DMS 273 treated with DMSO at 0.1 percent for 48 hours (cell line): ENCODE data around the gene EML6.

Experiments used
- DNase-seq: peaks from one replicate; lab custom pipeline; 2025; lab: John Stamatoyannopoulos, UW

Gene EML6

DNA sequence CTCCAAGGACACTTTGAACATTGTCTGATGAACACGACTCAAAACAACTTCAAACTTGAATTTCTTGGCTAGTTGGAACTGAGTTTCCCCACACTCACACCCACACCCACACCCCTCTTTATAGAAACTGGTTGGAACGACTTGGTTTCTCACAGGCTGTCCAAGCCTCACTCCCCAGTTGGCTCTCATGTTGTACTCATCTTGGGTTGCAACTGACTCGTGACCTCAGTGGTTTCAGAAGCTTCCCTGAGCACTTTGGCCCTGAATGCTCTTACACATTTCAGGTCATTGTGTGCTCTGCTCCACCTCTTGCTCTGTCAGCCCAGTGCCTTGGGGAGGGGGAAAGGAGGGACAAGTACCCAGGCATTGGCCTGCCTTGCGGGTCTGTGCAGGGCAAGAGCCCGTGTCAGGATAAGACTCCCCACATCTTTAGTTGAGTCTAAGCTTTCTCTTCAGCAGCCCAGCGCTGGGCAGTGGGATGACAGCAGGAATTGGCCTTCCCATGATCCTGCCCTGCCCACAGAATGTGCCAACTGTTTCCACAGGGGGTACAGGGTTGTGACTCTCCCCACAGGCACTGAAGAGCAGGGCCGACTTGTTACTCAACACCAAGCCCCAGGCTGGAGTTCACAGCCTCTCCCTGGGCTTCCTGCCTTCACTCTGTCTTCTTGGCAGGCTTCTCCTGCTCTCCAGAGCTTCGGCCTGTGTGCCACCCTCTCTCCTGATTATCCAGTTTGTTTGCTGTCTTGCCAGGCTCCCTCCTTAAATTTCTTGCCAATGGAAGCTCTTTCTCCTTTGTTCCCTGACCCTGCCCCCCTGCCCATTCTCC is 222.1 kb downstream of the EML6 start:
- DNase-seq, result no peak

- no peak for DNase-seq
These were observed 222.9 kb downstream of the EML6 start for GRCh38 chr2:54946220-54946805.

DNA sequence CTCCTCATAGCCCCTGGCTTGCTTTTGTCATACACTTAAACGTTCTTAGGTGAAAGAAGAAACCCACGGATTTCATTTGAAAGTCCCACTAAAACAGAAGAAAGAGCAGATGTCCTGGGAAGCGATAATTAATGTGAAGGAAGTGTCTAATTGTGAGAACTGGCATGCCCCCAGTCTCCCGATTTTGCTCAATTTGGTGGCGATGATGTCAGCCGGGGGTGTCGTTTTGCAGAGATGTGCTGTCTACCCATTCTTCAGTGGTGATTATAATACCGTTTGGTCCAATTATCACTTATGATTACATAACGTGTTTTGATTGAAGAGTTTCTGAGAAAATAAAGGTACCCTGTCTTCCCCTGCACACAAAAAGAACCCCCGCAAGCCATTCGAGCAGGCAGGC is 223.7 kb downstream of the EML6 start:
- DNase-seq, result no peak

GRCh38 chr2:54947646-54948045 is 224.2 kb downstream of the EML6 start:
- DNase-seq, result no peak

GRCh38 chr2:54948120-54948519 is 224.7 kb downstream of the EML6 start:
- DNase-seq, result no peak

- DNase-seq, result no peak
These were observed 226.0 kb downstream of the EML6 start for GRCh38 chr2:54949431-54949830.

DNA sequence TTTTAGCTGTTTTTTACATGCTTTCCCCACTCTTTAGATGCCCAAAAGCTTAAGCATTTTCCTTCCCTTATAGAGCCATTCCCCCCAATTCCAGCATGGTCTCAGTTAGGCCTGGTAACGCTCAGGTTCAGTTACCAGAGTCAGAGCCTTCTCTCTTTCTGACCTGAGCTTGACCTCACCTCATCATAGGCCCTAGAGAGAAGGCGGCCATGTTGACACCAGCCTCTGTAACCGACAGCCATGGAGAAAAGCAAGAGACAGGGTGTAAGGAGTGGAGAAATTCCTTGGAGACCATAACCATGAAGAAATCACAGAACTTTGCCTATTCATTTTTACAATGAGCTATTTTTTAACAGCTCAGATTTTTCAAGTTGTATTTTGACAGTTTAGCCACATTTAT is 227.3 kb downstream of the EML6 start:
- DNase-seq, result no peak

- no peak for DNase-seq
These were observed 229.0 kb downstream of the EML6 start for GRCh38 chr2:54952425-54952824.

DNA sequence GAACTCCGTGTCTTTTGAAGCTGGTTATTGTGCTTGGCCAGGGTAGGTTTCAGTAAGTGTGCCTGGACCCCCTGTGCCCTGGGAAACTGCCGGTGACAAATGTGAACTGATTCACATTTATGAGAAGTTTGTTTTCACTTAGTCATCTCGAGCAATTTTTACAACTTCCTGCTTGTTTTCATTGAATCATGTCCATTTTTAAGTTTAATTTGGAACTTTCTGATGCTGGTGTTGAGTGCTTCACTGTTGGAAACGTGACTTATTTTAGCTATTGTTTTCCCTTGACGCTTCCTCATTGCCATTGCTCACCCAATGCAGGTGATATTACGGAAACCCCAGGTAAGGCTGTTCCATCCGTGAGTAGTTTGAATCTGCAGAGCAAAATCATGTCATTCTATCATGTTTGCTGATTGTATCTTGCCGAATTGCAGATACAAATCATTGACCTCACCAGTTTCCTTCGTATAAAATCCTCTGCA is 229.6 kb downstream of the EML6 start:
- no peak for DNase-seq

- no peak for DNase-seq
These were observed 230.7 kb downstream of the EML6 start for GRCh38 chr2:54954158-54954557.

DNA sequence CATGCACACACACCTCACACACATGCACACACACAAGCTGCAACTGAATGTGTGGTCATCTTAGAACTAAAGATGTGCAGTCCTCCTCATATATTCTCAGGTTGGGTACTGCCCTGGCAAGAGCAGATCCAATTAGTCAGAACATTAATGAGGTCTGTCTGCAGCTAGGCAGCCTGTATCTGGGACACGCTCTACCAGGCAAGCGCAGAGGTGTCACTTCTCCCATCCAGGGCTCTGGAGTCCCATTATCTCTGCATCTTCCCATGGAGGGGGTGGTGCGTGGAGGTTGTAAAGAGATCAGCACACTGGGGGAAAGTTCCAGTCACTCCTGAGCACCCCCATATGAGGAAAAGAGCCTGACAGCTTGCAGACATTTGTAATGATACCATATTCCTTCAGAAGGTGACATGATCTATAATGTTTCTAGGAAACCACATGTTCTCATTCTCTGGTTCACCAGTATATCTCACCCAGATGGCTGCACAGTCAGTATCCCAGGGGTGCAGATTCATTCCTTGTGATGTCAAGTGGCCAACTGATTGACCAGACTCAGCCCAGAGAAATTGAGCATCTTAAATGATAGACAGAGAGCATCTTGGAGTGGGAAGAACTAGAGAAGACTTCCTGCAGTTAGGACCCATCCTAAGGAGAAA is 231.4 kb downstream of the EML6 start:
- no peak for DNase-seq

DNA sequence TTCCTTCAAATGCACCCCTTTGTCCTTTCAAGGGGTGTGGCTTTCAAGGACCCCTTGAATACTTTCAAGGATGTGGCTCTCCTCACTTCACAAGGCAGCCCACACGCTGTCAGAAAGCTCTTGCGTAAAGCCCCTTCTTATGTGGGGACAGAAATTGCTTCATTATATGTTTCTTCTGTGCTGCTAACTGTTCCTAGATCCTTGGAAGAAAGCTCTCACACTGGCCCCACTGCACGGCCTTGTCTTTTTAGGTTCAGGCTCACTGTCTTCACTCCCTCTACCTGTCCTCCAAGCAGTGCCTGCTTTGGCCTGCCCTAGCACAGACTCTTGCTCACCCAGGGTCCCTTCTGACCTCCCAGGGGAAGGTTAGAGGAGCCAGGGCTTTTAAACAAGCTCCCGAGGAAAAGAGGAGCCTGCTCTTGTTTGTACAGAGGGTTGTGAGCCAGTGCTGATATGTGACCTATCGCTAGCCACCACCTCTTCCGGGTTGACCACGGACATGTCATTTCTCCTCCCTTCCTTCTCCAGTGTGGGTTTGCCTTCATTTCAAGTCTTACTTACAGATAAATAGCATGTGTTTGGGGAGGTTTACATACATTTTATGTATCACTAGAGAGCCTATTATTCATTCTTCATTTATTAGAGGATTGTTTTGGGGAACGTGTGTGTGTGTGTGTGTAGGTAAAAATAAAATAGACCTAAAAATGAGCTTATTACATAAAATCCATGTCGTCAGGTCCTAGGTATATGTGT is 232.1 kb downstream of the EML6 start:
- DNase-seq, result no peak

DNA sequence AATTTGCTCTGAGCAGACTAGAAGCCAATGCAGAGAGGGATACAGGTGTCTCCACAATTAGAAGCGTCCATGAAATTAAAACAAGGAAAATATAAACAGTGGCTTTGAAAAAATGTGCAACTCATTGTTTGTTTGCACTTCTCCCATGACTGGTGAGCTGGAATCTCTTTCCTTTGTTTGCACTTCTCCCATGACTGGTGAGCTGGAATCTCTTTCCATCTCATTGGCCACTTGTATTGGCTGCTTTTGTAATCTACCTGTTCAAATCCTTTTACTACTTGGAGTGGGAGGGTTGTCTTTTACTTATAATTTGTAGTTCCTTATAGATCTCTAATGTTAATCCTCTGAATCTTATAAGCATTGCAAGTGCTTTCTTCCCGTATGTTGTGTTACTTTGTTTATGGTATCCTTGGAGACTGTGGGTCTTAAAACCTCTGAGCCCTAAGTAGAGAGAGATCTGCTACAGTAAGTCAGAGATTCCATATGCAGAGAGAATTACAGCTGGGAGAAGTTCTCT is 232.7 kb downstream of the EML6 start:
- DNase-seq, result no peak

GRCh38 chr2:54957321-54957999 is 234.0 kb downstream of the EML6 start:
- no peak for DNase-seq

DNA sequence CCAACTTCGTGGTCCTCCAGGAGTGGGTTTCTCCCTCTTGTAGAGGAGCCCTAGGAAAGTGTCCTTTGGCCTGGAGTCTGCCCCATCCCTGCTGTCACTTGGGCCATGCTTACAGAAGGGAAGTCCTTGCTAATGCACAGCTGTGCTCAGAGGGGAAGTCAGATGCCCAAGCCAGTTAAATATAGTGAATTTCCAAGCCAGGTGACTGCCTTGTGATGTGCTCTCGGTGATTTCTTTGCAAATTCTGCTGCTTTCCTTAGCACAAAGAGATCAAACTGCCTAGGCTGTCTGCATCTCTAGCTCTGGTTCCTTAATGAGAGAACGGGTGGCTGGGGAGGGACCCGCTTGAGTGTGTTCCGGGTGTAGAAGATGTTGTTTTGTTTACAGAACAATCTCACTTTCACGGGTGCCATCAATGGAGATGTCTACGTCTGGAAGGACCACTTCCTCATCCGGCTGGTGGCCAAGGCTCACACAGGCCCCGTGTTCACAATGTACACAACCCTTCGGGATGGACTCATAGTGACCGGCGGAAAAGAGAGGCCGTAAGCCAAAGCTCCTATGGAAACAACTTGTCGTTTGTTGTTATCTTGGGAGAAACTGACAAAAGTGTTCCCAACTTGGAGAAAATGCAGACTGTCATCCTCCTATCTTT is 235.4 kb downstream of the EML6 start:
- no peak for DNase-seq

DNA sequence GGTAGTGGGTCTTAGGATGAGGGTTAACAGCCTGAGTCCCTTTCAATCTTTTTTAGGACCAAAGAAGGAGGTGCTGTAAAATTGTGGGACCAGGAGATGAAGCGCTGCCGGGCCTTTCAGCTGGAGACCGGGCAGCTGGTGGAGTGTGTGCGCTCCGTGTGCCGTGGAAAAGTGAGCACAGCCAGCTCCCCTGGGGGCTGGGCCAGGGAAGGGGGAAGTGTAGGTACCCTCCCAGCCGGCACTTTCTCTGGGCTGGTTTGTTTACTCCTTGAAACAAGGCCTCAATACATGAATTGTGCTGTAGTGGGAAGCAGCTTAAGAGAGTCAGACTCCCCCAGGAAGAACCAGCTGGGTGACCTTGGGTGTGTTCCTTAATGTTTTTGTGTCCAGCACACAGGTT is 236.7 kb downstream of the EML6 start:
- no peak for DNase-seq

DNA sequence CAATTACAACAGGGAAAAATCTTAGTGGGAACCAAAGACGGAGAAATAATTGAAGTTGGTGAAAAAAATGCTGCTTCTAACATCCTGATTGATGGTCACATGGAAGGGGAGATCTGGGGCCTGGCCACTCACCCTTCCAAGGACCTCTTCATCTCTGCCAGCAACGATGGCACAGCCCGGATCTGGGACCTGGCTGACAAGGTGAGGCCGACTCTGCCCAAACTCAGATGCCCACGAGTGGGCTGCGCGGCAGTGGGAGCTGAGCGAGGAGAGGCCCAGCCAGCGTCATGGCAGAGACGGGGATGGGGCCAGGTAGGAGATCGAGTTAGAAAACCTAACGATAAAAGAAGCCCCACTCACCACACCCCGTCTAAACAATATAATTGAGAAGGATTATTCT is 239.0 kb downstream of the EML6 start:
- DNase-seq, result no peak

GRCh38 chr2:54962935-54963440 is 239.5 kb downstream of the EML6 start:
- DNase-seq, result peak; percentile 81

GRCh38 chr2:54963476-54963875 is 240.0 kb downstream of the EML6 start:
- DNase-seq, result no peak

- no peak for DNase-seq
These were observed 240.8 kb downstream of the EML6 start for GRCh38 chr2:54964271-54964670.

DNA sequence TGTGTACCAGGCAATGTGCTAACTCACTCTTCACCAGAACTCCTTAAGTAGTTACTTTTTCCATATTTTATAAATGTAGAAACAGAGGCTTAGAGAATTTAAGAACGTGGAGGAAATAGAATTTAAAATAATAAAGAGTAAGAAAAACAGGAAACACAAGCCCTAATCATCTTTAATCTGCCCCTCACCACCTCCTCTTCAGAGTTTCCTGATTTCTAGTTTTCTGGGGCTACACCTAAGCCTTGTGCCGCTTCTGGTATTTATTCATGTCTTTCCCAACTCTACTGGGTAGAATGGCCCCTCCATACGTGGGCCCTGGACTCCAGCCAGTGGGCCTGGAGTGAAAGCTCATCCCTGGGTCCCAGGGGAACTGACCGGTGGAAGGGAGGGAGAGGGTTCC is 241.4 kb downstream of the EML6 start:
- no peak for DNase-seq
